Stimulated activated naive CD4-positive, alpha-beta T cell treated with Interleukin-2 at 50 U/mL for 16 hours (primary cell): ENCODE measurements around the gene SLC22A16.
"Not testable (repeated sequence)": the region's sequence is repeated elsewhere in the genome, so short reads cannot be mapped to it uniquely, and the experiment has no call there.

Experiments
- DNase-seq: peaks from one replicate; lab custom pipeline; 2025; lab: John Stamatoyannopoulos, UW

SLC22A16 gene

DNA sequence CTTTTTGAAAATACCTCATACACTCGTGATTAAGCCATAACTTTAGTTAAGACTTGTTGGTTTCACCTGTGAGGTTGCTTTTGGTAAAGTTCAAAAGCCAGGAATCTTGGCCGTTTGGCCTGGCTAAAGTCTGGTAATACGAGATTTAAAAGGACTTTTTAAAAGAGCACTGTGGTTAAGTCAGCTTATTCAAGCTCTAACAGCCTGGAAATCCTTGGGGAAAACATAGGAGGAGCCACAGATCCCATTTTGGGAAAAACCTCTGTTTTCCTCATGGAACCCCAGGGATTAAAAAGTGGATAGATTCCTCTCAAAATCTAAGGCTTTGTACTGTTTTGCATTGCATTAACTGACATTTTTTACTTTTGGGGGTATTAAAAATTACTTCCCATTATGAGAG is 13.7 kb upstream of the SLC22A16 start:
- no peak for DNase-seq

DNA sequence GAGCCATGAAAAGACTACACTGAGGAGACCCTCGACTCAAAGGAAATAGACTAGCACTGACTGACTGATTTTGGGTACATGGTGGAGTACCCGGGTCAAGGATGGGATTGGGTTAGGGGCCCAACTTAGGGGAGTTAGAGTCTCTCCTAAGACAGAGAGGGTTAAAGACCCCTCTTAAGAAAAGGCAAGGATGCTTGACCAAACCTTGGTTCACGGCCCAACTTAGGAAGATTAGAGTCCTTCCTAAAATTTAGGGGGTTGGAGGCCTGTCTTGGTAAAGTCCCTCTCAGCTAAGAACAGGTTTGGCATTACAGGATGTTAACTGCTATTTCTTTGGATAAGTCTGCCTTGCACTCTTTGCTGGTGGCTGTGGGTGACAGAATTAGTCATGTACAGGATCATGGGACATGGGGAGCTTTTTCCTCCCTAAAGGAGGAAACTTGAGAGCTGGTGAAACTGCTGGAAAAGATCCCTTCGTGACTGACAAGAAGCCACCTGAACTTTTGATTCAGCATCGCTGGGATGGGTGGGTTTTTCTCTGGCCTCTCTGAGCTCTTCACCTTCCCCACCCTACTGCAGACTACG is 12.3 kb upstream of the SLC22A16 start:
- DNase-seq, result no peak

DNA sequence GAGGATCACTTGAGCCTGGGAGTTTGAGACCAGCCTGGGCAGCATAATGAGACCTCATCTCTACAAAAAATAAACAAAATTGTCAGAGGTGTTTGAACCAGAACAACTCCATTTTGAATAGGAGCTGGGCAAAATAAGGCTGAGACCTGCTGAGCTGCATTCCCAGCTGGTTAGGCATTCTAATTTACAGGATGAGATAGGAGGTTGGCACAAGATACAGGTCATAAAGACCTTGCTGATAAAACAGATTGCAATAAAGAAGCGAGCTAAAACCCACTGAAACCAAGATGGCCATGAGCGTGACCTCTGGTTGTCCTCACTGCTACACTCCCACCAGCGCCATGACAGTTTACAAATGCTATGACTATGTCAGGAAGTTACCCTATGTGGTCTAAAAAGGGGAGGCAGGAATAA is 11.6 kb upstream of the SLC22A16 start:
- not testable (repeated sequence) for DNase-seq

DNA sequence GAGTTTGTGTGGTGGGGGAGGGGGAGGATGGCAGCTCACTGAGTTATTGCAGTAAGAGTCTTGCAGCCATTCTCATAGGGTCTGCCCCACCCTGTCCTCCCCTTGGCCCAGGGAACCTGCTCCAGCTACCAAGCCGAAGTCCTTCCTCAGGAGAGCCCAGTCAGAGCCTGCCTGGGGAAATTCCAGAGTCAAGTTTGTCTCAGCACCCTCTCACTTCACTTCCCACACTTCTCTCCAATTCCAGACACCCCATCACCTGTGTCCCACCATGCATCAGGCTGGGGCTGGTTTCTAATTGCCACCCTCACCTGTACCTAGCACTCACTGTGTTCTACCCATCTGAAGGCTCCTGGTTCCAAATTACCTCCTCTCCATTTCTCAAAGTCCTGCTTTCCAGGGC is 10.3 kb upstream of the SLC22A16 start:
- DNase-seq, result no peak

DNA sequence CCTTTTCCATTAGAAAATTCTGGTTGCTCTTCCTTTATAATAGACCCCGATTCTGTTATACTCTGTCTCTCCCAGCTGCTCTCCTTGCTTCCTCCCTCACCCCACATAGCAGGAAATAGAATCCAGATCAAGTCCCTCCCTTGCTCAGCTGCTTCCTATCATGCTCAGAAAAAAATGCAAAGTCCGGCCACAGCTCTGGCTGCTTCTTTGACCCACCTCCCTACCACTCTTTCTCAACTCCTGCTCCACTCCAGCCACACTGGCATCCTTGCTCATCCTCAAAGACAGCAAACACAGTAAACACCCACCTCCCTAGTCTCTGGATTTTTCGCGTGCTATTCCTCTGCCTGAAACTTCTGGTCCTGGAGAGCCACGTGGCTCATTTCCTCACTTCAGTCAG is 9.1 kb upstream of the SLC22A16 start:
- no peak for DNase-seq

DNA sequence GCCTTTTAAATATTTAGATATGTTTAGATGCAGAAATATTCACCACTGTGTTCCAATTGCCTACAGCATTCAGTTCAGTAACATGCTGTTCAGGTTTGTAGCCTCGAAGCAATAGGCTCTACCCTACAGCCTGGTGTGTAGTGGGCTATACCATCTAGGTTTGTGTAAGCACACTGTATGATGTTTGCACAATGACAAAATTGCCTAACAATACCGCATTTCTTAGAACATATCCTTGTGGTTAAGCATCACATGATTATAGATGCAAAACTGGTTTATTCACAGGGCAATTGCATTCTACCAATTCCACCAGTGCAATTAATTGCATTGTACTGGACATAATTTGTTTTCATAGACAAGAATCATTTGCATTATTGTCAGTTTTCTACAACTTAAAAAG is 7.9 kb upstream of the SLC22A16 start:
- DNase-seq, result no peak

DNA sequence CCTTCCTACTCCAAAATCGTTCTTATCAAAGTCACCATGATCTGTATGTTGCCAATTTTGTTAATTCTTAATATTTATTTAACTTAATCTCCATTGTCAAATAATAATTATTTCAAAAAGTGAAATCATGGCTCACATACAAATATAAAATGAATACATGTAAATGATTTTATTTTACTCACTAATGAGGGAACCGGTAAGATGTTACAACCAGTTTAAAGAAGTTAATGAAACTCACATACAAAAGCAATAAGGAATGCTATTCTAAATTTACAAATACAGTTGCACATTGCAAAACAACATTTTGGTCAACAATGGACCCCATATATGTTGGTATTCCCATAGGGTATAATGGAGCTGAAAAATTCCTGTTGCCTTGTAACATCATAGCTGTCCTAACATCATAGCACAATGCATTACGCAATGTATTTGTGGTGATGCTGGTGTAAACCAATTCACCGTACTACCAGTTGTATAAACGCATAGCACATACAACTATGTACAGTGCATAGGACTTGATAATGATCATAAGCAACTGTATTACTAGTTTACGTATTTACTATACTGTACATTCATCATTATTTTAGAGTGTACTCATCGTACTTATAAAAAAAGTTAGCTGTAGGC is 6.5 kb upstream of the SLC22A16 start:
- DNase-seq, result no peak

DNA sequence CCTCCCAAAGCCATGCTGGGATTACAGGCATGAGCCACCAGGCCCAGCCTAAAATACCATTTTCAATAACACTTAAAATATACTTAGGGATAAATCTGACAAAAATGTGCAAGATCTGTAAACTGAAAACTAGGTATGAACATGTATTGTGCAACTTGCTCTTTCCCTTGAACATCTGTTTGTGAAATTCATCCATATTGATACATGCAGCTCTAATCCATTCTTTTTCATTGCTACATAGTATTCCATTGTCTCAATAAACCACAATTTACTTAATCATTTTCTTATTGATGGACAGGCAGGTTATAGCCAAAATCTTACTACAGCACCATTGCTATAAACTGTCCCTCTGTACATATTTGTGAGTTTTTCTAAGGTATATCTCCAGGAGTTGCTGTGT is 4.7 kb upstream of the SLC22A16 start:
- DNase-seq, result no peak

DNA sequence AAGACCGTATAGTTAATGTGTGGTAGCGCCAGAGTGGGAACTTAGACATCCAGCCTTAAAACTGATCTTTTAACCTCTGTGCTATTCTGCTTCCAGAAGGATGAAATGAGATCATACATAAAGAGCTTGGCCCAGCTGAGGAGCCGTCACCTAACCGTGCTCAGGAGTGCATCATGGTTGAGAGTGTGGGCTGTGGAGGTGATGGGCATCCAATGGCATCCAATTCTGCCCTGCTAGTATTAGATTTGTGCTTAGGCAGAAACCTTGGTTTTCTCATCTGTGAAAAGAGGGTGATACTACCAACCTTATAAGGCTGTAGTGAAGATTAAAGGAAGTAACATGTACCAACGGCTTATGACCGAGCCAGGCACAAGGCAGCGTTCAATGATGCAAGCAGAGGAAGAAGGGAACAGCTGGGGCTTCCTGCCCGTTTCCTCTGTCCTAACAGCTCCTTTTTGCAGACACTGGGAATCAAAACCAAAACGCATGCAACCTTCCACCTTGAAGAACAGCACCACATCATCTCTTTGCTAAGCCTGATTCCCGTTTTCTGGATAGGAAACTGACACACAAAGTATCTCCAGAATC is 1.3 kb downstream of the SLC22A16 start:
- DNase-seq, result no peak

DNA sequence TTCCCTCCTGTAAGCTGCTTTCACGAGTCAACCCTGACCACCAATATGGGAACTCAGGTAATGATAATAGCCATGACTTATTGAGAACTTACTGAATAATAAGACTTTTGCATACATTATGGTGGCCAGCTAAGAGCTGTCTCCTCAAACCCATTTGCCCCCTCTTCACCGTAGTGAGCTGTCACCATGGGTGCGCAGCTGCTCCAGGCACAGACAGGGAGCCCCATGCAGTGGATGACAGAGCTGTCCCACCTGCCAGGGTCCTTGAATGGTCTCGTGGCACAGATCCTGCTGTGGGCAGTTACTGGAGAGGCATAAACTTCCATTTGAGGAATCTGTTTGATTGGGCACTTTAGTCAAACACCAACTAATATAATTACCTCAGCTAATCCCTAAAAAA is 1.9 kb downstream of the SLC22A16 start:
- no peak for DNase-seq

DNA sequence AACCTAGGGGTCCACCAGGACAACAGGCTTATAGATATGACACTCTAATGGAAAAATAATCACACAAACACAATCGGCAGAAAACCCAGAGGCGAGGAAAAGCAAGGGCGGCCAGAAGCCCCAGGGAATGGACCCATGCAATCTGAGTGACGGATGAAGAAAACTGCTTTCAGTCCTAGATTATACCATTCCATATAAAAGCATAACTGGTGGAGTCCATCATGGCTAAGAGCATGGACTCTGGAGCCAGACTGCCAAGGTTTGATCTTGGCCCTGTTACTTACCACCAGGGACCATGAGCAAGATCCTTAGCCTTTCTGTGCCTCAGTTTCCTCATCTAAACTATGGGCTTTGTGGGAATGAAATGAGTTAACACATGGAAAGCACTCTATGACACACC is 3.7 kb downstream of the SLC22A16 start:
- no peak for DNase-seq

DNA sequence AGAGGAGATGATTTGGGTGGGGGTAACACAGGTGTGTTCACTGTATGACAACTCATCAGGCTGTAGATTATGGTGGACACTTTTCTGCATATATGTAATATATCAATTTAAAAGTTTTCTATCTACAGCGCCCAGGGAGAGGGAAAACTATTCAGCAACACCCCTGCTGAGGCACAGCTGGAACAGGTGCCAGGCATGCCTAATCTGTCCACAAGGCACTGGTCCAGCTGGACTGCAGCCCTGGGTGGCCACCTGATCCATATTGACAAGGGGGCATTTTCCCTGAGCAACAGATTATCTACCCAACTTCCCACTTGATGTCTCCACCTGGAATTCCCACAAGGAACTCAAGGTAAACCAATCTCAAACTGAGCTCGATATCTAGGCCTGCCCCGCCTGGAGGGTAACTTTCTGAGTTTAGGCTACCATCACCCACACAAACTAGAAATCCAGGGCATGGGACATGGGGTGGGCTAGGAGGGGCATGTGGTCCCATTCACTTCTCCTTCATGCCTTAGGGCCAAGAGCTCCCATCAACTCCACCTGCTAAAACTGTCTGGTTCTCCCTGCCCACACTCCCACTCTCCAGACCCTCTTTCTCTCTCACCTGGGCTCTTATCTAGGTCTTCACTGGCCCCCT is 4.6 kb downstream of the SLC22A16 start:
- DNase-seq, result no peak

DNA sequence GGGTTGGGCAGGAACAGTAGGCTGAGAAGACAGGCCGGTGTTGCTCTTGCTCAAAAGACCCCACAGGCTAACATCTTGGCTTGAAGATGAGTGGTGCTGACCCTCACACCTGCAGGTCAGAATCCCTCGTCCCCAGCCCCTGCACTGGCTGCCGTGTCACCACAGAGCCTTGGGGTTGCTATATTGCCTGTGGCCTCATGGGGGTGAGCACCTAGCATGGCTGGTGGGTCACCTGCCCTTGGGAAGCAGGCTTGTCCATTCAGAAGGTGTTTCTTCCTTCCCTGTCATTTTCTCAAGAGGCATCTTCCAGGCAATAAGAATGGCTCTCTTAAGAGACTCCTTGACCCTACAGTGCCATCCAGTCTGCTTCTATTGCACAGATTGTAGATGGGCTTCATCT is 7.7 kb downstream of the SLC22A16 start:
- no peak for DNase-seq

DNA sequence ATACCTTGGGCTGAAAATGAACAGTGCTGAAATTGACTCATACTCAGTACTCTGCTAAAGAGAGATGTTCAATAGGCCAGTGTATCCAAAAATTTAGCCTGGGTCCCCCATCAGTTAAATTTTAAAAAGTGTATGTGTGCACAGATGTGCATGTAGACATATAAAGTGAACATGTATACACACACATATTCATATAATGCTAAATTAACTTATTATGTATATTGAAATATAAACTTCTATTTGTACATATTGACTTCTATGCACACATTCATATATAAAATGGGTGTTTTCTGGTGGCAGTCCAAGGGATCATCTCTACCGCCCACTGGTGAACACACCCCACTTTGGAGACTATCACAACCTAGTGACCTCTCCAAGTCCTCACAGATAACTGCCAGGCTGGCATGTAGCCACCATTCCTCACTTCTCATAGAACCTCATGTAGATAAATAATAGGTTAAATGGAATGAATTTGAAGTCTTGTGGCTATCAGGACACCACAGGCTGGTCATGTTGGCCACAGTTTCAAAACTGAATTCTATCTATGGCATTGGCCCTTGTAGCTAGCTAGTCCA is 8.8 kb downstream of the SLC22A16 start:
- no peak for DNase-seq

DNA sequence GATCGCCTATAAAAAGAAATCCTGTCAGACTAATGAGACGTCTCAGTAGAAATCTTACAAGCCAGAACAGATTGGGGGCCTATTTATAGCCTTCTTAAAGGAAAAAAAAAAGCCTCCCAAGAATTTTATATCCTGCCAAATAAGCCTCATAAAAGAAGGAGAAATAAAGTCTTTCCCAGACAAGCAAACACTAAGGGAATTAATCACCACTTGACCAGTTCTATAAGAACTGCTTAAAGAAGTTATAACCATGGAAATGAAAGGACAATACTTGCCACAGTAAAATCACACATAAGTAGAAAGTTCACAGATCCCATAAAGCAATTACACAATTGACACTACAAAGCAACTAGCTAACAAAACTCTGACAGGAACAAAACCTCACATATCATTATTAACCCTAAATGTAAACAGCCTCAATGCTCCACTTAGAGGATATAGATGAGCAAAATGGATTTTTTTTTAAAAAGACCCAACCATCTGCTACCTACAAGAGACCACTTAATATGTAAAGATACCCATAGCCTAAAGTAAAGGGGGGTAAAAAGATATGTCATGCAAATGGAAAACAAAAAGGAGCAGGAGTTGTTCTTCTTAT is 13.4 kb downstream of the SLC22A16 start:
- DNase-seq, result no peak

DNA sequence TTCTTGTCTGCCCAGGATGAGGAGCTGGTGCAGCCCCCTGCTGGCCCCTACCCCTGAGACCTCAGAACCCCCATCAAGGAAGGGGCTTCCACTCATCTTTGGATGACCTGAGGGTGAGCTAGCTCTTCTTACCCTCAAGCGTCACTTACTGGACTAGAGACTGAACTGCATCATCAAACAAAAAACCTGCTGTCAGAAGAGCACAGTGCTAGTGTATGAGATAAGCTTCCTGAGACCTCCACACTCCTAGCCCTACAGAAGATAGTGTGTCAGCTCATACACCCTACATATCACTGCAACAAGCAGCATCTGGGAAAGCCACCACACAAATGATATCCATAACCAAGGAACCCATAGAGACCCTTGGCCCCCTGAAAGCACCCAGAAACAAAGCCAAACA is 15.0 kb downstream of the SLC22A16 start:
- DNase-seq, result no peak

DNA sequence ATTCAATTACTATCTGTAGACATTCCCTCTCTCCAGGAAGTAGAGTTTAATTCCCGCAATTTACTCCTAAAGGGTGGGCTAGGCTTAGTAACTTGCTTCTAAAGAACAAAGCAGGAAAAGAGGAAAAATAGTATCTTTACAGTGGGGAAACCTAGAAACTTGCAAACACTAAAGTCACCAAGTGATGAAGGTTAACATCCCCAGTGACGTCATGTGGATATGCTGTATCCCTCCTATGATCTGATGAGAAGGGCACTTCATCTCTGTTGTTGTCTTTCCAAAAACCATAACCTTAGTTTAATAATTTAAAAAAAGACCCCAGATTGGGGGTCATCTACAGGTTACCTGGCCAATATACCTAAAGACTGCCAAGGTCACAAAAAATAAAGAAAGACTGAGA is 17.3 kb downstream of the SLC22A16 start:
- DNase-seq, result no peak

DNA sequence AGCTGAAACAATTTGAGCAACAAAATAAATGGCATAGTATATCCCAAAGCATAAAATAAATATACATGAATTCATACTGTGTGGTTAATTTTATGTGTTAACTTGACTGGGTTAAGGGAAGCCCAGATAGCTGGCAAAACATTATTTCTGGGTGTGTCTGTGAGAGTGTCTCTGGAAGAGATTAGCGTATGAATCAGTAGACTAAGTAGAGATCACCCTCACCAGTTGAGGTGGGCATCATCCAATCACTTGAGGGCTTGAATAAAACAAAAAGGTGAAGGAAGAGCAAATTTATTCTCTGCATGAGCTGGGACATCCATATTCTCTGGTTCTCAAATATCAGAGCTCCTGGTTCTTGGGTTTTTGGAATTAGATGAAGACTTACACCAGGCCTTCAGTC is 17.9 kb downstream of the SLC22A16 start:
- DNase-seq, result no peak

DNA sequence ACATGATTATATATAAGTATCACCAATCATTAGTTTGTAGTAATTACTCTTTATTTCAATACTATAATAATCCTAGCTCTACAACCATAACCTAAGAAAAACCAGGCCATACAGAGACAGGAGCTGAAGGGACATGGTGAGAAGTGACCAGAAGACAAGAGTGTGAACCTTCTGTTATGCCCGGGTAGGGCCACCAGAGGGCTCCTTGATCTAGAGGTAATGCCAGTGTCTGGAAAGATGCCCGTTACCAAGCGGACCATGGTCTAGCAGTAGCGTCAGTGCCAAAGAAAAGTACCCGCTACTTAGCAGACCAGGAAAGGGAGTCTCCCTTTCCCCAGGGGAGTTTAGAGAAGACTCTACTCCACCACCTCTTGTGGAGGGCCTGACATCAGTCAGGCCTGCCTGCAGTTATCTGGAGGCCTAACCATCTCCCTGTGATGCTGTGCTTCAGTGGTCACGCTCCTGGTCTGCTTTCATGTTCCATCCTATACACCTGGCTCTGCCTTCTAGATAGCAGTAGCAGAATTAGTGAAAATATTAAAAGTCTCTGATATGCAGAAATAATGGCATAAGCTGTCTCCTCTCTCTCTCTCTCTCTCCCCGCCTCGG is 18.7 kb downstream of the SLC22A16 start:
- not testable (repeated sequence) for DNase-seq

DNA sequence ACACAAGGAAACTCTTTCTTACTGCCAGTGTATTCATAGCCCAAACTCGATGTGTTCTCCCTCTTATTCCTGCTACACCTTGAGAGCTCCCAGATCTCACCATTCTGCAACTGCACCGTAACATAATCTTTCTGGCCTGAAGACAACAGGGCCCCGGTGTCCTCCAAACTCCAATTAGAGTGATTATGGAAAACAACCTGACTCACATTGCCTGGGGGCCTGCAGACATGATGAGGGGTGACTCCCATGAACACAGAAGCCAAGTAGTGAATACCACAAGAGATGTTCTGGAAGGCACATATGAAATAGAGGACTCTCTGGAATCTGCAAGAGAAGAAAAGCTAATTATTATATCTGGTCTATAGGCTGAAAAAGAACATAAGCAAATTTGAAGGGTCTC is 19.7 kb downstream of the SLC22A16 start:
- no peak for DNase-seq

DNA sequence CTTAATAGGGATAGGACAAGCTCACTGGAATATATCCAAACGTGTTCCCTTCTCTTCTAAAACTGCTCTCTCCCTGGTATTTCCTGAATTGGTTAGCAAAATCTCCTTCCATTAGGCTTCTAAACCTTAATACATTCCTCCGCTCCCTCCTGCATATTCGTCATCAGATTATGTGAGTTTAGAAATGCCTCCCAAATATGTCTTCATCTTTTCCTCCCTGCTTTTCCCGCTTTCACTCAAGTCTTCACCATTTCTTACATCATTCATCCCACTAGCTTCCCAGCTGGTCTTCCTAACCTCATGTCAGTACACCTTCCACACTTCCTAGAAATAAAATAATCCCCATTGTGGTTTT is 26.9 kb downstream of the SLC22A16 start:
- no peak for DNase-seq

DNA sequence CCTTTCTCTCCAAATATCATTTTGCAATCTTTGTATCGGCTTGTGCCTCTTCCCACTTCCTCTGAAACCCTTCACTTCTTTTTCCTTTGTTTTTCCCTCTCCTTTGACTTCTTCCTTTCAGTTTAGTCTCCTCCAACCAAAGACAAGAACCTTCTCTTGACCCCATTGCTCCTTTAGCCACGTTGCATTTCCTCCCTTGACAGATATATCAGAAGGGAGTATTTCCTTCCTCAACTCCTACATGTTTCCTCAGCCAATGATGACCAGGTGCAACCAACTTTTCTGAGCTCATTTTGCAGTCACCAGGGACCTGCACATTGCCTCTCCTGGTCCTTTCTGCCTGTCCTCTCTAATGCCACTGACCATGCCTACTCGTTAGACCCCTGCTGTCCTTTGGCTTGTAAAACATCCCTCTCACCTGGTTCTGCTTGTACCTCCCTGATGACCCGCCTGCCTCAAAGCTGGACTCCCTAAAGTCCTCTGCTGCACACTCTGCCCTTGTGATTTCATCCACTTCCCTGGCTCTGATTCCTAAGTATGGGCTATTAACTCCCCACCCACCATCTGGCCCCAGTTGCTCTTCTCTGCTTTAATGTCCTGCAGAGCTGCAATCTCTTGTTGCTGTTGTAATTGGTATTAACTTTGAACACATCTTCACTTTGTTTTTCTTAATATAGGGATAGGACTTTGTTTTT is 27.4 kb downstream of the SLC22A16 start:
- no peak for DNase-seq
